HEK293 (cell line): ENCODE results near the gene SMIM29.
"Not testable (repeated sequence)": the region's sequence is repeated elsewhere in the genome, so short reads cannot be mapped to it uniquely, and the experiment has no call there.

Experiments
- CTCF ChIP-seq: fragments of 450-650 bp; formaldehyde crosslinking; IDR thresholded peaks from 2 replicates; pipeline ENCODE4 v1.5.1; 2016; ENCODE audit warnings: missing biosample characterization, missing genetic modification characterization
- FEZF1 ChIP-seq: fragments of 450-650 bp; formaldehyde crosslinking; IDR thresholded peaks from 2 replicates; pipeline ENCODE4 v1.5.1; 2016; ENCODE audit warnings: missing biosample characterization, missing genetic modification characterization
- KLF1 ChIP-seq: fragments of 450-650 bp; formaldehyde crosslinking; IDR thresholded peaks from 2 replicates; pipeline ENCODE4 v1.5.1; 2016; ENCODE audit warnings: missing biosample characterization, missing genetic modification characterization
- KLF10 ChIP-seq: fragments of 450-650 bp; IDR thresholded peaks from 2 replicates; pipeline ENCODE4 v1.5.1; 2018; ENCODE audit warnings: missing biosample characterization, mild to moderate bottlenecking, missing genetic modification characterization
- KLF16 ChIP-seq: fragments of 450-650 bp; formaldehyde crosslinking; IDR thresholded peaks from 2 replicates; pipeline ENCODE4 v1.5.1; 2017; ENCODE audit warnings: missing biosample characterization, missing genetic modification characterization
- MYNN ChIP-seq: fragments of 450-650 bp; formaldehyde crosslinking; IDR thresholded peaks from 2 replicates; pipeline ENCODE4 v1.5.1; 2016; ENCODE audit warnings: missing biosample characterization, missing genetic modification characterization, borderline replicate concordance
- OVOL3 ChIP-seq: fragments of 450-650 bp; formaldehyde crosslinking; IDR thresholded peaks from 2 replicates; pipeline ENCODE4 v1.5.1; 2016; ENCODE audit warnings: missing biosample characterization, missing genetic modification characterization
- ZBTB7A ChIP-seq: fragments of 450-650 bp; formaldehyde crosslinking; IDR thresholded peaks from 2 replicates; pipeline ENCODE4 v1.5.1; 2016; ENCODE audit warnings: low read depth, missing biosample characterization, missing genetic modification characterization
- ZNF24 ChIP-seq: fragments of 450-650 bp; formaldehyde crosslinking; IDR thresholded peaks from 2 replicates; pipeline ENCODE4 v1.5.1; 2016; ENCODE audit warnings: missing biosample characterization, missing genetic modification characterization
- ZNF391 ChIP-seq: fragments of 450-650 bp; formaldehyde crosslinking; IDR thresholded peaks from 2 replicates; pipeline ENCODE4 v1.5.1; 2016; ENCODE audit warnings: low read depth, missing biosample characterization, missing genetic modification characterization, borderline replicate concordance
- ZNF544 ChIP-seq: fragments of 450-650 bp; formaldehyde crosslinking; IDR thresholded peaks from 2 replicates; pipeline ENCODE4 v1.5.0; 2017; ENCODE audit warnings: missing biosample characterization, missing genetic modification characterization
- ZNF549 ChIP-seq: fragments of 450-650 bp; IDR thresholded peaks from 2 replicates; pipeline ENCODE4 v1.5.1; 2018; ENCODE audit warnings: missing biosample characterization, missing genetic modification characterization, mild to moderate bottlenecking, inconsistent platforms, moderate library complexity
- ZNF660 ChIP-seq: fragments of 450-650 bp; IDR thresholded peaks from 2 replicates; pipeline ENCODE4 v1.5.1; 2018; ENCODE audit warnings: missing biosample characterization, mild to moderate bottlenecking, missing genetic modification characterization
- TF ChIP-seq, protein P1 (sequence below): fragments of 450-650 bp; IDR thresholded peaks from 2 replicates; pipeline ENCODE4 v1.5.1; 2018; ENCODE audit warnings: missing biosample characterization, mild to moderate bottlenecking, missing genetic modification characterization

DNA sequence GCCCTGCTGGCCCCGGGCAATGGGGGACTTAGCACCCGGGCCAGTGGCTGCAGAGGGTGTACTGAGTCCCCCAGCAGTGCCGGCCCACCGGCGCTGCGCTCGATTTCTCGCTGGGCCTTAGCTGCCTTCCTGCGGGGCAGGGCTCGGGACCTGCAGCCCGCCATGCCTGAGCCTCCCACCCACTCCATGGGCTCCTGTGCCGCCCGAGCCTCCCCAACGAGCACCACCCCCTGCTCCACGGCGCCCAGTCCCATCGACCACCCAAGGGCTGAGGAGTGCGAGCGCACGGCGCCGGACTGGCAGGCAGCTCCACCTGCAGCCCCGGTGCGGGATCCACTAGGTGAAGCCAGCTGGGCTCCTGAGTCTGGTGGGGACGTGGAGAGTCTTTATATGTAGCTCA lies 20.3 kb upstream of the SMIM29 start:
- TF ChIP-seq ZBTB7A (tag by site-specific recombination); CTCF; ZNF391 (tag by site-specific recombination); OVOL3 (tag by site-specific recombination); ZNF24 (tag by site-specific recombination); KLF1; KLF10; ZNF549 (tag by site-specific recombination); FEZF1 (tag by site-specific recombination); KLF16 (tag by site-specific recombination); MYNN (tag by site-specific recombination); ZNF544 (tag by site-specific recombination); ZNF660 (tag by site-specific recombination): not testable (repeated sequence)
- TF ChIP-seq, protein P1, sequence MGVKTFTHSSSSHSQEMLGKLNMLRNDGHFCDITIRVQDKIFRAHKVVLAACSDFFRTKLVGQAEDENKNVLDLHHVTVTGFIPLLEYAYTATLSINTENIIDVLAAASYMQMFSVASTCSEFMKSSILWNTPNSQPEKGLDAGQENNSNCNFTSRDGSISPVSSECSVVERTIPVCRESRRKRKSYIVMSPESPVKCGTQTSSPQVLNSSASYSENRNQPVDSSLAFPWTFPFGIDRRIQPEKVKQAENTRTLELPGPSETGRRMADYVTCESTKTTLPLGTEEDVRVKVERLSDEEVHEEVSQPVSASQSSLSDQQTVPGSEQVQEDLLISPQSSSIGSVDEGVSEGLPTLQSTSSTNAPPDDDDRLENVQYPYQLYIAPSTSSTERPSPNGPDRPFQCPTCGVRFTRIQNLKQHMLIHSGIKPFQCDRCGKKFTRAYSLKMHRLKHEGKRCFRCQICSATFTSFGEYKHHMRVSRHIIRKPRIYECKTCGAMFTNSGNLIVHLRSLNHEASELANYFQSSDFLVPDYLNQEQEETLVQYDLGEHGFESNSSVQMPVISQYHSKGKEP: not testable (repeated sequence)
